Measurements from ENCODE around the gene ANAPC16.
A peak's percentile ranks its signal among the peaks of the same experiment; 100 is the strongest.
"Not testable (repeated sequence)": the region's sequence is repeated elsewhere in the genome, so short reads cannot be mapped to it uniquely, and the experiment has no call there.

ANAPC16 gene

GRCh38 chr10:72260239-72260975 is 44.6 kb downstream of the ANAPC16 start:
- DNase-seq = peak; percentile 73 to 97 (median 86)
- intact Hi-C loops (cut with DNase I) = no loop called here

GRCh38 chr10:72260976-72261783 is 45.4 kb downstream of the ANAPC16 start:
- intact Hi-C loops (cut with DNase I) = no loop called here
- DNase-seq = no peak

DNA sequence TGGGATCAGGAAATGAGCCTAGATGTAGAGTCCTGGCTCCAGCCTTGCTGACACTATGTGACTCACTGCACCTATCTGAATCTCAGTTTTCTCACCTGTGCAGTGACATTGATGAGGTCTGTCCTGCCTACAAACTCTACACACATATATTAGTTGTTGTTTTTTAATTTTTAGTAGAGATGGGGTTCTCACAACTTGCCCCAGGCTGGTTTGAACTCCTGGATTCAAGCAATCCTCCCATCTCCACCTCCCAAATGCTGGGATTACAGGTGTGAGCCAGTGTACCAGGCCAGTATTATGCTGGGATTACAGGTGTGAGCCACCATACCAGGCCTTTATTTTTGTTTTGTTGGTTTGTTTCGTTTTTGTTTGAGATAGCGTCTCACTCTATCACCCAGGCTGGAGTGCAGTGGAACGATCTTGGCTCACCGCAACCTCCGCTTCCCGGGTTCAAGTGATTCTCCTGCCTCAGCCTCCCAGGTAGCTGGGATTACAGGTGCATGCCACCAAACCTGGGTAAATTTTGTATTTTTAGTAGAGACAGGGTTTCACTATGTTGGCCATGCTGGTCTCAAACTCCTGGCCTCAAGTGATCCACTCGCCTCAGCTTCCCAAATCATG is 46.1 kb downstream of the ANAPC16 start:
- DNase-seq = no peak
- intact Hi-C loops (cut with DNase I) = no loop called here

DNA sequence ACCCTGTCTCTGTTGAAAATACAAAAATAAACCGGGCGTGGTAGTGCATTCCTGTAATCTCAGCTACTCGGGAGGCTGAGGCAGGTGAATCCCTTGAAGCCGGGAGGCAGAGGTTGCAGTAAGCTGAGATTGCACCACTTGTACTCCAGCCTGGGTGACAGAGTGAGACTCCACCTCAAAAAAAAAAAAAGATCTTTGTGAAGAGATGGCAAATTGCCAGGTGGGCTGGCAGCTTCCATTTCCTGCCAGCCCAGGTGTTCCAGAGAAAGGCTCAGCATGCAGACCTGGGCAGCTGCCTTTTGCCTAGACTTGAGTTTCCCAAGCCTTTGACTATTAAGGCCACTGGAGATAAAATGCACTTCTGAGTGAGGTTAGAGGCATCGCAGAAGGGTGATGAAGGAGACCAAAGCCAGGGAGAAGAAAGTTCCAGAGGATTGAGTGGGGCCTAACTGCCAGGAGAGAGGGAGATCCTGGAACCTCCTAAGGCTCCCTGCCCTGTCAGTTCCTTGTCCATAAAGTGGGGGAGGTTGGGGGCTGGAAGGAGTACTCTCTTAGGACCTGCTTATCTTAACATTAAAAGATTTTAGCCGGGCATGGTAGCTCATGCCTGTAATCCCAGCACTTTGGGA is 47.9 kb downstream of the ANAPC16 start:
- intact Hi-C loops (cut with DNase I) = no loop called here

GRCh38 chr10:72264536-72264935 is 48.7 kb downstream of the ANAPC16 start:
- no peak for DNase-seq
- intact Hi-C loops (cut with DNase I) = no loop called here

More for the DNA sequence above, 47.9 kb downstream of the ANAPC16 start:
- DNase-seq = no peak

DNA sequence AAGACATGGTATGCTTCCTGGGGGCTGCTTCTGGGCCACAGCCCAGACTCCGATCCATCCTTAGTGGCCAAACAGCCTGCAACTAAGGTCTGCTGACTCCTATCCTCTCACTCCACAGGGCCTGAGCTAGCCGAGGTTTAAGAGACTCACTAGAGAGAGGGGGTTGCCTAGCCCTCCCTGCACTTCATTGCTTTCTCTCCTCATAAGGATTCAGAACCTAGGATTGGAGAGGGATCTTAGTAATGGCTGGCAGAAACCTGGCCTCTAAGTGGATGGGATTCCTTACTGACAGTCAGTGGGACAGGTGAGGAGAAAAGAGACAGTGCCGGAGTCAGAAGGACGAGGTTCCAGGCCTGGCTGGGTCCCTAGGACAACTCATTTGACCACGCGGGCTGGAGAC is 49.7 kb downstream of the ANAPC16 start:
- no peak for DNase-seq
- intact Hi-C loops (cut with DNase I) = no loop called here

DNA sequence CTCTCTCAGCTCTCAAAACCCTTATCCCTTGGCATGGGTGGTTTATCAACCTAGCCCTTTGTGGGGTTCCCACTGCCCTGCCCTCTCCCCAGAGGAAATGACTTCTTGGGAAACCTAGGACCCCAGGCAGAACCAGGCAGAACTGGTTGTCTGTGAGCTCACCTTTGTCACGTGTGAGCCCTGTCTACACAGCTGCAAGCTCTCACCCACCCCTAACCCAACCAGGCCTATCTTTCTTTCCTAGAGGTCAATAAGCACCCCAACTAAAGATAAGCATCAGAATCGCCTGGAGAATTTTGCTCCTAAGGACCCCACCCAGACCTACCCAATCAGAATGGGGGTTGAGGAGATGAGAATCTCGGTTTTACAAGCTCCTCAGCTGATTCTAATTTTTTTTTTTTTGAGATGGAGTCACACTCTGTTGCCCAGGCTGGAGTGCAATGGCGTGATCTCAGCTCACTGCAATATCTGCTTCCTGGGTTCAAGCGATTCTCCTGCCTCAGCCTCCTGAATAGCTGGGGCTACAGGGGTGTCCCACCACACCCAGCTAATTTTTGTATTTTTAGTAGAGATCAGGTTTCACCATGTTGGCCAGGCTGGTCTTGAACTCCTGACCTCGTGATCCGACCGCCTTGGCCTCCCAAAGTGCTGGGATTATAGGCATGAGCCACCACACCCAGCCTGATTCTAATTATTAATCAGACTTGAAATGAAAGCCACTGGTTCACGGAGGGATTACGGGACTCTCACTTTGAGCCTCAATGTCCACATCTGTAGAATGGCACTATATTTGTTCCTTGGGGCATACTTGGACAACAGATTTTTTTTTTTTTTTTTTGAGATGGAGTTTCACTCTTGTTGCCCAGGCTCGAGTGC is 50.4 kb downstream of the ANAPC16 start:
- intact Hi-C loops (cut with DNase I) = no loop called here
- no peak for DNase-seq

- no peak for DNase-seq
- intact Hi-C loops (cut with DNase I) = no loop called here
These were observed 51.6 kb downstream of the ANAPC16 start for GRCh38 chr10:72267381-72267780.

GRCh38 chr10:72267819-72268399 is 52.1 kb downstream of the ANAPC16 start:
- intact Hi-C loops (cut with DNase I) = no loop called here
- no peak for DNase-seq

- DNase-seq; intact Hi-C loops (cut with DNase I): not testable (repeated sequence)
These were observed 52.8 kb downstream of the ANAPC16 start for GRCh38 chr10:72268475-72269200.

DNA sequence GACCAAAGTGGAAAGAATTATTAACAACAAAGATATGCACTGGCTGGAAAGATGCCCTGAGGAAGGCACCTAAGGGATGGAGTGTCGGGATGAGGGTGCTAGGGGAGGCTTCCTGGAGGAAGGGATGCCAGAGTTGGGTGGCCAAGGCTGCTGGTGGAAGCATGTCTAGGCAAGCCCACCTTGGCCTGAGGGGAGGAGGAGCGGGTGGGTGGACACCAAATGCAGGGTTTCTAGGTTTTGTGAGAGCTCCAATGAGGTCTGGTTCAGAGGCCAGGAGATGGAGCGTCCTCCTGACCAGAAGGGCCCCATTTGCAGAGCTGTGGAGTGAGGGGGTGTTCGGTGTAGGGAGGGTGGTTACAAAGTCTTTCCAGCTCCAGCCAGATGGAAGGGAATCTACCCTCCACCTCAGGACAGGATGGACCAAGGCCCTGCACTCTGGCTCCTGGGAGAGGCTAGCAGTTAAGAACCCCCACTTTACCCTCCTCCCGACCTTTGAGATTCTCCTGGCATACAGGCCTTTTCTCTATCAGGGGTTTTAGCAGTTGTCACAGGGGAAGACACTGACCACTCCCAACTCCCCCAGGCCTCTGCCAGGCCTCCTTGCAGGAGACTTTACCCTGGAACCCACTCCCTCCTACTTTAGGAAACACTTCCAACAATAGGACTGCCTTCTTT is 54.9 kb downstream of the ANAPC16 start:
- no peak for DNase-seq
- intact Hi-C loops (cut with DNase I) = no loop called here

DNA sequence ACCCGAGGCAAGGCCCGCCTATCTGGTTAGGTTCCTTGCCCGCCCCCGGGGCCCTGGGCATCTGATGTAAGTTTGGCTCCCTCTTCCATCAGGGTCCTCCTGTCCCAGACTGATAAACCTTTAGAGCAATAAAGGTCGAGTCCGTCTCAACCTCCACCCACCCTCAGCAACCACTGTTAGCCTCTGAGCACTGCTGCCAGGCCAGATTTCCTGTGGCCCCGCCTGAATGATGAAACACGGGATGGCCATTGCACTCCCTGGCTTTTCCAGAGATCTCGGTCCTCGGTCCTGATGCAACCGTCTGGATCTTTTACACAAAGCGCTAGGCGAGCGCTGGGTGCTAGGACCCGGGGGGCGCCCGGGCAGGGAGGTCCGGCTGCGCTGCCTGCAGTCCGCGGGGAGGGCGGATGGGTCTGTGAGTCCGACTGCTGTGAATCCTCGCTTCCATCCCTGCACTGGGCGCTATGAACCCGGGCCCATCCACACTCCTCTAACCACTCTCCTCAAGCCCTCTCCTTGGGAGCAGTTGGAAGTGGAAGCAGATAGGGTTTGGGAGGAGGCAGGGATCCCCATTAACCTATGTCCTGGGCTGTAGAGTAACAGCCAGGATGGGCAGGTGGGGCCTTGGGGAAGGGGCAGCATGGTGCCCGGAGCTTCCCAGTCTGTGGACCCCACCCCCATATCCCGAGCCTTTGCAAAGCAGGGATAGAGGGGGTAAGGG is 57.0 kb downstream of the ANAPC16 start:
- DNase-seq = peak; percentile 82 to 99 (median 92)
- intact Hi-C loops (cut with DNase I) = loop anchor here (1.0 kb wide), 1 partner anchor 18 kb away; no protein-coding TSS in a partner anchor

DNA sequence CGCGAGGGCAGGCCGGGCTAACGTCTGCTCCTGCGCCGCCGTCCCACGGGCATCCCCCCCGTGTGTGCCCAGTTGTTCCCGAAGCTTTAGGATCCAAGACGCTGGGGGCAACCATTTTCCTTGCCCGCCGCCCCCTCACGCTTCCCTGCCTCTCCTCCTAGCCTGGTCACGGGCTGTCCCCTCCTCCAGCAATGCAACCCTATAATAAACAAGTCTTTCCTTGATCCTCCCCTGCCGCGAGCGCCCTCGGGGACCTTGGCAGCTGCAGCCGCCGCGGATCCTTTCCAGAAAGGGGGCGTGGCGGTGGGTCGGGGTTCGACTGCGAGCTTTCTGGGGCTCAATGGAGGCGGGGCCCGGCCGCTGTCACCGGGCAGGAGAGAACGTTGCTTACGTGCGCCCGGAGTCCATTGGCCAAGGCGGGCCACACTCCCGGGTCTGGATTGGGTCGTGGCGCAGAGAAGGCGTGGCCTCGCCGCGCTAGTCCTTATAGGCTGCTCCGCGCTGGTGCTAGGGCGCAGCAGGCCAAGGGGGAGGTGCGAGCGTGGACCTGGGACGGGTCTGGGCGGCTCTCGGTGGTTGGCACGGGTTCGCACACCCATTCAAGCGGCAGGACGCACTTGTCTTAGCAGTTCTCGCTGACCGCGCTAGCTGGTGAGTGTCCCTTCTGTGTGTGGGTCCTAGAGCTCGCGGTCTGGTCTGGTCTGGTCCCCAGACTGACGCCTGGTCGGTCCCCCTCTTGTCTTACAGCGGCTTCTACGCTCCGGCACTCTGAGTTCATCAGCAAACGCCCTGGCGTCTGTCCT is 57.8 kb downstream of the ANAPC16 start, which contains the start of gene DDIT4:
Gene DDIT4 (plus strand): TSS at position 515 of the 803 bp plus-strand sequence. CDS start 293 bp downstream, outside the sequence.
- intact Hi-C loops (cut with DNase I) = loop anchor here (1.0 to 2.0 kb wide), 2 partner anchors 18 to 63 kb away; no protein-coding TSS in a partner anchor
- peak; percentile 100 for DNase-seq

GRCh38 chr10:72274213-72274729 is 58.5 kb downstream of the ANAPC16 start:
- intact Hi-C loops (cut with DNase I) = loop anchor here (2.0 kb wide), 1 partner anchor 63 kb away; no protein-coding TSS in a partner anchor
- DNase-seq = peak in 1 of 10 donors; percentile 47

DNA sequence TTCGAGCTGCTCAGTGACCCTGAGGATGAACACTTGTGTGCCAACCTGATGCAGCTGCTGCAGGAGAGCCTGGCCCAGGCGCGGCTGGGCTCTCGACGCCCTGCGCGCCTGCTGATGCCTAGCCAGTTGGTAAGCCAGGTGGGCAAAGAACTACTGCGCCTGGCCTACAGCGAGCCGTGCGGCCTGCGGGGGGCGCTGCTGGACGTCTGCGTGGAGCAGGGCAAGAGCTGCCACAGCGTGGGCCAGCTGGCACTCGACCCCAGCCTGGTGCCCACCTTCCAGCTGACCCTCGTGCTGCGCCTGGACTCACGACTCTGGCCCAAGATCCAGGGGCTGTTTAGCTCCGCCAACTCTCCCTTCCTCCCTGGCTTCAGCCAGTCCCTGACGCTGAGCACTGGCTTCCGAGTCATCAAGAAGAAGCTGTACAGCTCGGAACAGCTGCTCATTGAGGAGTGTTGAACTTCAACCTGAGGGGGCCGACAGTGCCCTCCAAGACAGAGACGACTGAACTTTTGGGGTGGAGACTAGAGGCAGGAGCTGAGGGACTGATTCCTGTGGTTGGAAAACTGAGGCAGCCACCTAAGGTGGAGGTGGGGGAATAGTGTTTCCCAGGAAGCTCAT is 59.0 kb downstream of the ANAPC16 start:
- intact Hi-C loops (cut with DNase I) = loop anchor here (2.0 to 5.0 kb wide), 2 partner anchors 42 to 62 kb away; no protein-coding TSS in a partner anchor
- DNase-seq = peak; percentile 64 to 96 (median 80)

Data from posterior cingulate gyrus (tissue), 11 donors.